HG03575 (cell line): ENCODE measurements around the gene ZNF84.

Experiments used
- ATAC-seq: cut with Tn5 transposase; IDR thresholded peaks from one replicate; pipeline ENCODE4 v1.9.1; 2021; ENCODE audit not compliant: unreplicated experiment, insufficient number of reproducible peaks, low FRiP score; ENCODE audit errors: extremely low read depth

ZNF84 gene

DNA sequence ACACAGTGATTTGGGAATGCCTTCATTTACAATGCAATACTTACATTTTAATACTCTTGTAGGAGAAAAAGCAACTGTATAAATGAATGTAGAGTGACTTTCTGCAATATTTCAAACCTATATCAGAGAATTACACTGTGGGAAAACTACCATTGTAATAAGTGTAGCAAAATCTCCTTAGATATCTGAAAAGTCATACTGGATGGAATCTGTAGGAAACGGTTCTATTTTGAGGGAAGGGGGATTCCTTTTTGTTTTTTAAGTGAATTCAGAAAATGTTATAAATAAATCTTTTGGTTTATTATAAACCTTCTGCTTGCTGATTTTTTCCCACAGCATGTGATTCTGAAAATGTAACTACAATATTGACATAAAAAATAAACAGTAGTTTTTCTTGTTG lies 69.8 kb downstream of the ZNF84 start:
- no peak for ATAC-seq

DNA sequence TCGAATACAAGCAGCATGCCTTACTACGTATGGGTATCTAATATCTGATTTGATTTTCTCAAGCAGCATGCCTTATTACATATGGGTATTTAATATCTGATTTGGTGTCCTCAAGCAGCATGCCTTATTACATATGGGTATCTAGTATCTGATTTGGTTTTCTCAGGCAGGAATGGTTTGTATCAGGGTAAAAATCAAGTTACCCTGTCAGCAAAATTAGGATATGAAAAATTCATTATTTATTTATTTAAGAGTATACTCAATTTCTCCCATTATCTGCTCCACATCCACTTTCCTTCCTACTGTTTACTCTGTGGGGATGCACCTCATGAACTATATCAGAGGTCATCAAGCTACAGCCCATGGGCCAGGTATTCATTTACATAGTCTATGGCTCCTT lies 70.8 kb downstream of the ZNF84 start:
- no peak for ATAC-seq
